ENCODE data around the gene SPC25. TPM values are rescaled to one million over a fixed set of nuclear protein-coding genes. Genes with fewer than 3 reads are reported as not detected.
"Not testable (repeated sequence)": the region's sequence is repeated elsewhere in the genome, so short reads cannot be mapped to it uniquely, and the experiment has no call there.

SPC25 gene, protein sequence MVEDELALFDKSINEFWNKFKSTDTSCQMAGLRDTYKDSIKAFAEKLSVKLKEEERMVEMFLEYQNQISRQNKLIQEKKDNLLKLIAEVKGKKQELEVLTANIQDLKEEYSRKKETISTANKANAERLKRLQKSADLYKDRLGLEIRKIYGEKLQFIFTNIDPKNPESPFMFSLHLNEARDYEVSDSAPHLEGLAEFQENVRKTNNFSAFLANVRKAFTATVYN
- total RNA-seq: under 1 TPM in 1 of 2 experiments, not detected in 1; 0.33 TPM
- not detected for polyA plus RNA-seq

DNA sequence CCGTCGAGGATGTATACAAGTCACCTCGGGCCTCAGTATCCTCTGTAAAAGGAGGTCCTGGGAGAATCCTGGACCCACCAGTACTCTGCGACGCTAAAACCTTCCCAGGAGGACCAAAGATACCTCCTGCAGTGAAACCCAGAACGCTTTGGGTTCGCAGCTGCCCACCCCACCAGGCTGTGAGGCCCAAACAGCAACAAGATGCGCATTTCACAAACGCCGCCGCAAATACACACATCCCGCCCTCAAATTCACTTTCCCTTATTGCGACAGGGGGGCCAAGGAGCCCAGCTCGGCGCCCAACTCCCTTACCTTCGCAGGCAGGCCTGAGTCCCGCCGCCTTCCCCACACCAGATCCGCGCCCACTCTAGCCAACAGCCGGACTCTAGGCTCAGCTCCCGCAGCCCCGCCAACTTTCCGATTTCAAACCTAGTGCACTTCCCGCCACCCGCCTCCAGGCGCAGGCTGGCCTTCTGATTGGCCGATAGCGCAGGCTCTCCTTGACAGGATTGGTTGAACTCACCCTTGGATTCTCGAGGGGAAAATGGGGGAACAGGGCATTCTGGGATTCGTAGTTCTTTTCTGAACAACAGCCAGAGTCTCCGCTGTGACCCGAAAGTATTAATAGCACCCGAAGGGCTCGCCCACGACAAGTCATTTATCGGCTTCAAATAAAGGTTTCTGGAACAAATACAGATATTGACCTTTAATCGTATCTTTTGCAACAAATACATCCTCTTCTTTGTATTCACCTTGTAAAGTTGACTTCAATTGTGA is at the start of gene SPC25:
SPC25 (minus strand) TSS at position 425 of the 777 bp plus-strand sequence. CDS start 911 bp downstream, outside the sequence.
- POLR2A ChIA-PET (ENCODE audit: partially characterized antibody): no interaction called here
- CTCF ChIA-PET (ENCODE audit: partially characterized antibody): no interaction called here

DNA sequence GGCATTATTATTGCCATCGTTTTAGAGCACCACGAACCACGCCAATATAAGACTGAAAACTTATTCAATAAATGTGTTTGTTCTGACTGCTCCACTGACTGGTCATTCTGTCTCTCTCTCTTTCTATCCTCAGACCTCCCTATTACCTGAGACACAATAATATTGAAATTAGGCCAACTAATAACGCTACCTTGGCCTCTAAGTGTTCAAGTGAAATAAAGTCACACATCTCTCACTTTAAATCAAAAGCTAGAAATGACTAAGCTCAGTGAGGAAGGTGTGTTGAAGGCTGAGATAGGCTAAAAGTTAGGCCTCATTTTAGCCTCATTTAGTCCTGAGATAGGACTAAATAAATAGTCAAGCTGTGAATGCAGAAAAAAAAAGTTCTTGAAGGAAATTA is 49.7 kb upstream of the SPC25 start:
- Mint-ChIP-seq H3K4me3 (no peak overlapping the region), H3K9me3 (no peaks in the 10 kb centered on the region), H3K36me3 (no peaks in the 10 kb centered on the region), H3K27ac (no peak overlapping the region), H3K4me1 (no peaks in the 10 kb centered on the region), H3K27me3 (peaks cover 1 to 5% of the 10 kb centered on the region in 2 donors)
- no peaks in the 10 kb centered on the region for H3K36me3 ChIP-seq (ENCODE audit: insufficient read depth, low read length)
- no peak overlapping the region for H3K27ac ChIP-seq (ENCODE audit: low read depth, low read length)
- H3K27me3 ChIP-seq (ENCODE audit: insufficient read depth, low read length): no peaks in the 10 kb centered on the region
- POLR2A ChIA-PET (ENCODE audit: partially characterized antibody): no interaction called here
- no peaks in the 10 kb centered on the region for H3K9me3 ChIP-seq (ENCODE audit: control insufficient read depth in 1 of 2, low read length in 2 of 2)
- DNase-seq: no peak
- no peak overlapping the region for H3K4me3 ChIP-seq (ENCODE audit: low read length in 2 of 2)
- intact Hi-C loops (cut with micrococcal nuclease): no loop called here
- H3K4me1 ChIP-seq (ENCODE audit: insufficient read depth, low read length): no peaks in the 10 kb centered on the region
- CTCF ChIA-PET (ENCODE audit: partially characterized antibody): interaction anchor here (0.8 to 1.4 kb wide), 5 partner anchors 9 to 603 kb away, joined by 3 to 5 read pairs (median 4); no protein-coding TSS in a partner anchor

More for the DNA sequence above, at the start of gene SPC25:
- peaks cover 6% of the 10 kb centered on the region for H3K4me1 ChIP-seq (ENCODE audit: insufficient read depth, low read length)
- peak within 1 kb of the TSS; percentile 4 for H3K27ac ChIP-seq (ENCODE audit: low read depth, low read length)
- peak; percentile 86 to 90 (median 87) for DNase-seq
- no peaks in the 10 kb centered on the region for H3K27me3 ChIP-seq (ENCODE audit: insufficient read depth, low read length)
- H3K4me3 ChIP-seq (ENCODE audit: low read length in 2 of 2): peak within 1 kb of the TSS; percentile 38 to 58
- no peaks in the 10 kb centered on the region for H3K9me3 Mint-ChIP-seq
- H3K4me1 Mint-ChIP-seq: peaks cover 5 to 12% (median 10%) of the 10 kb centered on the region in 4 donors
- peak within 1 kb of the TSS; percentile 93 to 98 (median 94) for H3K4me3 Mint-ChIP-seq
- intact Hi-C loops (cut with micrococcal nuclease): loop anchor here (5.0 to 10.0 kb wide), 2 partner anchors 217 to 645 kb away; partner anchors contain the start of gene STK39
- H3K27me3 Mint-ChIP-seq: peaks cover 2 to 4% of the 10 kb centered on the region in 2 donors
- H3K9me3 ChIP-seq (ENCODE audit: control insufficient read depth in 1 of 2, low read length in 2 of 2): no peaks in the 10 kb centered on the region
- H3K27ac Mint-ChIP-seq: peak within 1 kb of the TSS; percentile 10 to 88 (median 84)
- H3K36me3 Mint-ChIP-seq: peaks cover 0 to 2% of the 10 kb centered on the region in 2 donors
- no peaks in the 10 kb centered on the region for H3K36me3 ChIP-seq (ENCODE audit: insufficient read depth, low read length)

DNA sequence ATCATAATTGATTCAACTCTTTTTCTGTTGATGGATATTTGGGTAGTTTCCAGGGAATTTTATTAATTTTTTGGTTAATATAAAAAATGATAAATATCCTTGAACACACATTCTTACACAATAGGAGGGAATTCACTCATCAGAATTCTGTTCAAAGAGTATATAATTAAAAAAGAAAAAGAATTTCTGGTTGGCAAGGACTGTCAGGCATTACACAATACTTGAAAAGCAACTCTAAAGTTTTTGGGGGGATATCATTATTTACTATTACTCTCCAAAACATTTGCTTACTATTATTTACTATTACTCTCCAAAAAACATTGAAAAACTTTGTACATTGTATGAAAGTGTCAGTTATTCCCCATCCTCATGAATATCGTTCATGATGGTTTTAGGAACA is 48.8 kb upstream of the SPC25 start:
- Histone ChIP-seq H3K4me3 (ENCODE audit: low read length in 2 of 2) (no peak overlapping the region), H3K27ac (ENCODE audit: low read depth, low read length) (no peak overlapping the region), H3K27me3 (ENCODE audit: insufficient read depth, low read length) (no peaks in the 10 kb centered on the region), H3K36me3 (ENCODE audit: insufficient read depth, low read length) (no peaks in the 10 kb centered on the region), H3K9me3 (ENCODE audit: control insufficient read depth in 1 of 2, low read length in 2 of 2) (no peaks in the 10 kb centered on the region), H3K4me1 (ENCODE audit: insufficient read depth, low read length) (no peaks in the 10 kb centered on the region)
- Mint-ChIP-seq H3K4me1 (no peaks in the 10 kb centered on the region), H3K27ac (no peak overlapping the region), H3K4me3 (no peak overlapping the region), H3K36me3 (no peaks in the 10 kb centered on the region), H3K9me3 (no peaks in the 10 kb centered on the region), H3K27me3 (peaks cover 1 to 5% of the 10 kb centered on the region in 2 donors)
- intact Hi-C loops (cut with micrococcal nuclease): no loop called here
- ChIA-PET CTCF (ENCODE audit: partially characterized antibody) (no interaction called here), POLR2A (ENCODE audit: partially characterized antibody) (no interaction called here)
- no peak for DNase-seq

DNA sequence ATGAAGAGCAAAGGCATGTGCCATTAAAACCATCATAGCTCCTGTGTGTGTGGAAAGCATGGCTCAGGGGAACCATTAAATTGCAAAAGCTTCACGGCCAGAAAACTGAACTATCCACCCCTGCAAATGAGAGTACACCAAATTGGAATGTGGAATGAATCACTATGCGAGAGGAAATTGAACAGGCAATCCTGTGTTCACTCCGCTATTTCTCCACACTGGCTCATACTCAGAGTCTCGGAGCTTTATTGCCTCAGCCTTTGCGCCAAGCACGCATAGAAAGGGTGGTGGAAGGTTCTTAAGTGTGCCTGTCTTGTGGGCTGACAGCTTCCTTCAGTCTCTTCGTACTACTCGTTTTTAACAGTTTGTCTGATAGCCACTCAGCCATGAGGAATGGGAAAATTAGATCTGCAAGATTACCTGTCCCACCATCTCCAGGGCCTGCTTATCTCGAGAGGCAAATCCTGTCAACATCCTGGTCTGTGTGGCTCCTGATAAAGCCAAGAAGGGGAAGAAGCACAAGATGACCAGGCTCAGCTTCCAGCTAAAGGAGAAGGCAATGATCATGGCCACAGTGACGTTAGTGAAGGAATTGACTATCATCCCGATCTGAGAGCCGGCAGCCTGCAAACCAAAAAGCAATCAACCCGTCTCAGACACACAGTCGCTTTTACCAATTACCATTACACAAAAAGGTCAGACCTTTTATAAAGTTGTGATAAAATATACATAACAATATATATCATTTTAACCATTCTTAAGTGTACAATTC is 45.8 kb upstream of the SPC25 start:
- H3K4me3 ChIP-seq (ENCODE audit: low read length in 2 of 2): no peak overlapping the region
- no peaks in the 10 kb centered on the region for H3K36me3 ChIP-seq (ENCODE audit: insufficient read depth, low read length)
- no peak for DNase-seq
- POLR2A ChIA-PET (ENCODE audit: partially characterized antibody): no interaction called here
- H3K27ac Mint-ChIP-seq: no peak overlapping the region
- no peaks in the 10 kb centered on the region for H3K9me3 ChIP-seq (ENCODE audit: control insufficient read depth in 1 of 2, low read length in 2 of 2)
- CTCF ChIA-PET (ENCODE audit: partially characterized antibody): interaction anchor here (1.4 to 2.1 kb wide), 3 partner anchors 10 to 599 kb away, joined by 3 to 6 read pairs (median 3); no protein-coding TSS in a partner anchor
- intact Hi-C loops (cut with micrococcal nuclease): no loop called here
- no peaks in the 10 kb centered on the region for H3K9me3 Mint-ChIP-seq
- no peaks in the 10 kb centered on the region for H3K4me1 ChIP-seq (ENCODE audit: insufficient read depth, low read length)
- no peak overlapping the region for H3K27ac ChIP-seq (ENCODE audit: low read depth, low read length)
- no peak overlapping the region for H3K4me3 Mint-ChIP-seq
- H3K27me3 ChIP-seq (ENCODE audit: insufficient read depth, low read length): no peaks in the 10 kb centered on the region
- no peaks in the 10 kb centered on the region for H3K4me1 Mint-ChIP-seq
- peaks cover 1 to 13% of the 10 kb centered on the region in 2 donors for H3K27me3 Mint-ChIP-seq
- no peaks in the 10 kb centered on the region for H3K36me3 Mint-ChIP-seq

DNA sequence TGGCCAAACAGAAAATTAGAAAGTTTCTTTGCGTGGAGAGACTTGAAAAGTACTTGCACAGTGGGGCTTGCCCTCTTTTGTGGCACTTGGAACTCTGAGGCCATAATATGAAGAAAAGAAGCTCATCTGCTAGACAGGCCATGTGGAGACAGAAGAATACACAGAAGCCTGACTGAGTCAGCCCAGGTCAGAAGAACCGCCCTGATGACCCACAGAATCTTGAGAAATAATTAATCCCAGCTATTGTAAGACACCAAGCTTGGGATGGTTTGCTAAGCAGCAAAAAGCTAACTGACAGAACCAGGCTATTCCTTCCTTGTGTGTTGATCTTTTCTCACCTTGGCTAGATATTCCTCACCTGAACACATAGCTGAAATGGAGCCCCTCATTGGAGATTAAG is 44.6 kb upstream of the SPC25 start:
- H3K4me1 Mint-ChIP-seq: no peaks in the 10 kb centered on the region
- POLR2A ChIA-PET (ENCODE audit: partially characterized antibody): no interaction called here

DNA sequence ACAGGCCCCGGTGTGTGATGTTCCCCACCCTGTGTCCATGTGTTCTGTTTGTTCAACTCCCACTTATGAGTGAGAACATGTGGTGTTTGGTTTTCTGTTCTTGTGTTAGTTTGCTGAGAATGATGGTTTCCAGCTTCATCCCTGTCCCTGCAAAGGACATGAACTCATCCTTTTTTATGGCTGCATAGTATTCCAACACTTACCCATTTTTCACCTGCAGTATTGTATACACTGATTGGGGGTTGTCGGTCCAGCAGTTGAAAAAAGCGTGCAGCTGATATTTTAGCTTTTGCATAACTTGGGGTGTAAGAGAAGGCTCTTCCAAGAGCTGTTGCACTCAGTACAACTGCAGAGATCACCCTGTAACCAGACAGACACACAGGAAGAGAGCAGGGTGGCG is 41.9 kb upstream of the SPC25 start:
- H3K27me3 ChIP-seq (ENCODE audit: insufficient read depth, low read length); DNase-seq; H3K27ac Mint-ChIP-seq; H3K36me3 ChIP-seq (ENCODE audit: insufficient read depth, low read length); H3K4me3 ChIP-seq (ENCODE audit: low read length in 2 of 2); CTCF ChIA-PET (ENCODE audit: partially characterized antibody); H3K9me3 Mint-ChIP-seq; H3K4me3 Mint-ChIP-seq; H3K9me3 ChIP-seq (ENCODE audit: control insufficient read depth in 1 of 2, low read length in 2 of 2); H3K4me1 Mint-ChIP-seq; POLR2A ChIA-PET (ENCODE audit: partially characterized antibody); H3K4me1 ChIP-seq (ENCODE audit: insufficient read depth, low read length); H3K36me3 Mint-ChIP-seq; intact Hi-C loops (cut with micrococcal nuclease); H3K27ac ChIP-seq (ENCODE audit: low read depth, low read length): not testable (repeated sequence)
- peaks cover 5 to 25% of the 10 kb centered on the region in 2 donors for H3K27me3 Mint-ChIP-seq

More for the DNA sequence above, 44.6 kb upstream of the SPC25 start:
- no peak overlapping the region for H3K4me3 ChIP-seq (ENCODE audit: low read length in 2 of 2)
- no peak overlapping the region for H3K27ac ChIP-seq (ENCODE audit: low read depth, low read length)
- Mint-ChIP-seq H3K27ac (no peak overlapping the region), H3K36me3 (no peaks in the 10 kb centered on the region), H3K27me3 (peaks cover 1 to 17% of the 10 kb centered on the region in 2 donors), H3K9me3 (no peaks in the 10 kb centered on the region), H3K4me3 (no peak overlapping the region)
- CTCF ChIA-PET (ENCODE audit: partially characterized antibody): interaction anchor here (1.4 to 1.5 kb wide), 2 partner anchors 24 to 598 kb away, joined by 3 read pairs; no protein-coding TSS in a partner anchor
- intact Hi-C loops (cut with micrococcal nuclease): no loop called here
- no peaks in the 10 kb centered on the region for H3K36me3 ChIP-seq (ENCODE audit: insufficient read depth, low read length)
- H3K27me3 ChIP-seq (ENCODE audit: insufficient read depth, low read length): no peaks in the 10 kb centered on the region
- H3K4me1 ChIP-seq (ENCODE audit: insufficient read depth, low read length): no peaks in the 10 kb centered on the region
- no peak for DNase-seq
- no peaks in the 10 kb centered on the region for H3K9me3 ChIP-seq (ENCODE audit: control insufficient read depth in 1 of 2, low read length in 2 of 2)

DNA sequence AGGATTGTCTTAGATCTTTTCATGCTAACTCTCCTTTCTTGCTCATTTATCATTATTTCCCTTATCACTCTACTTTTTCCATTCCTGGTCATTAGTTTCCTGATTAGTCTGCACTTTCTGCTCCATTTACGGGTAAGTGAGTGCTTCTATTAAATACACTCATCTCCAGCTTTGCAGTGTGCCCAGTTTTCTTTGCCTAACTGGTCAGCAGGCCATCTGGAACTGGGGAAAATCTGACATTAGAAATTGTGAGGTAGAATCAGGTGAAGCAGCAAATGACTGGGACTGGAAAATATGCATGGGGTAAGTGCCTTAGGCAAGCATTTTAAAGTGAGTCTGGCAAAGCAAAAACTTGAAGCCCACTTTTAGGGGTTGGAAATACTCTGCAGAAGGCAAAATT is 40.0 kb upstream of the SPC25 start:
- POLR2A ChIA-PET (ENCODE audit: partially characterized antibody): no interaction called here
- CTCF ChIA-PET (ENCODE audit: partially characterized antibody): interaction anchor here (2.3 kb wide), 1 partner anchor 9 kb away, joined by 6 read pairs; no protein-coding TSS in a partner anchor

More for the DNA sequence above, 40.0 kb upstream of the SPC25 start:
- H3K4me1 ChIP-seq (ENCODE audit: insufficient read depth, low read length): no peaks in the 10 kb centered on the region
- intact Hi-C loops (cut with micrococcal nuclease): no loop called here
- no peaks in the 10 kb centered on the region for H3K9me3 ChIP-seq (ENCODE audit: control insufficient read depth in 1 of 2, low read length in 2 of 2)
- no peak for DNase-seq
- no peaks in the 10 kb centered on the region for H3K9me3 Mint-ChIP-seq
- H3K27ac ChIP-seq (ENCODE audit: low read depth, low read length): no peak overlapping the region
- H3K36me3 ChIP-seq (ENCODE audit: insufficient read depth, low read length): no peaks in the 10 kb centered on the region
- no peaks in the 10 kb centered on the region for H3K36me3 Mint-ChIP-seq
- H3K27me3 ChIP-seq (ENCODE audit: insufficient read depth, low read length): no peaks in the 10 kb centered on the region
- no peak overlapping the region for H3K4me3 ChIP-seq (ENCODE audit: low read length in 2 of 2)
- peaks cover 8 to 37% of the 10 kb centered on the region in 2 donors for H3K27me3 Mint-ChIP-seq
- no peak overlapping the region for H3K27ac Mint-ChIP-seq
- no peak overlapping the region for H3K4me3 Mint-ChIP-seq
- no peaks in the 10 kb centered on the region for H3K4me1 Mint-ChIP-seq
